Stimulated activated CD4-positive, alpha-beta T cell treated with anti-CD3 and anti-CD28 coated beads, Interleukin-12 subunit alpha, Interleukin-12 subunit beta, amount 100 ng/mL, for 4 hours (primary cell): ENCODE results near the gene RXRA.
"Not testable (repeated sequence)": the region's sequence is repeated elsewhere in the genome, so short reads cannot be mapped to it uniquely, and the experiment has no call there.

ENCODE experiments used
- DNase-seq: peaks from one replicate; pipeline ENCODE4 v3.0.0-alpha.2; 2020

The RXRA gene

GRCh38 chr9:134294153-134295071, 31.8 kb upstream of the RXRA start:
- no peak for DNase-seq

- no peak for DNase-seq
Measured at GRCh38 chr9:134295101-134295745, 31.0 kb upstream of the RXRA start.

- no peak for DNase-seq
Measured at GRCh38 chr9:134295746-134296250, 30.5 kb upstream of the RXRA start.

GRCh38 chr9:134296301-134297082, 29.8 kb upstream of the RXRA start:
- DNase-seq, result no peak

- DNase-seq, result no peak
Measured at GRCh38 chr9:134297083-134297410, 29.2 kb upstream of the RXRA start.

- no peak for DNase-seq
Measured at GRCh38 chr9:134297576-134297975, 28.7 kb upstream of the RXRA start.

- no peak for DNase-seq
Measured at GRCh38 chr9:134298000-134298399, 28.3 kb upstream of the RXRA start.

- no peak for DNase-seq
Measured at GRCh38 chr9:134299068-134299467, 27.2 kb upstream of the RXRA start.

- DNase-seq, result no peak
Measured at GRCh38 chr9:134299883-134300282, 26.4 kb upstream of the RXRA start.

- no peak for DNase-seq
Measured at GRCh38 chr9:134301387-134302129, 24.7 kb upstream of the RXRA start.

- no peak for DNase-seq
Measured at GRCh38 chr9:134302130-134302817, 24.0 kb upstream of the RXRA start.

GRCh38 chr9:134303601-134304000, 22.7 kb upstream of the RXRA start:
- no peak for DNase-seq

GRCh38 chr9:134304261-134304660, 22.0 kb upstream of the RXRA start:
- no peak for DNase-seq

GRCh38 chr9:134304690-134305089, 21.6 kb upstream of the RXRA start:
- no peak for DNase-seq

GRCh38 chr9:134305533-134305932, 20.7 kb upstream of the RXRA start:
- no peak for DNase-seq

- DNase-seq, result not testable (repeated sequence)
Measured at GRCh38 chr9:134306042-134306441, 20.2 kb upstream of the RXRA start.

GRCh38 chr9:134306636-134307600, 19.3 kb upstream of the RXRA start:
- DNase-seq, result no peak

GRCh38 chr9:134307674-134308638, 18.3 kb upstream of the RXRA start:
- no peak for DNase-seq

- DNase-seq, result not testable (repeated sequence)
Measured at GRCh38 chr9:134308639-134309220, 17.5 kb upstream of the RXRA start.
